CD4-positive, alpha-beta T cell treated with Interferon gamma for 1 hour (primary cell): ENCODE data around the gene SLC6A20.

Source experiments
- DNase-seq: peaks from one replicate; pipeline ENCODE4 v3.0.0-alpha.2; 2020

The SLC6A20 gene, protein sequence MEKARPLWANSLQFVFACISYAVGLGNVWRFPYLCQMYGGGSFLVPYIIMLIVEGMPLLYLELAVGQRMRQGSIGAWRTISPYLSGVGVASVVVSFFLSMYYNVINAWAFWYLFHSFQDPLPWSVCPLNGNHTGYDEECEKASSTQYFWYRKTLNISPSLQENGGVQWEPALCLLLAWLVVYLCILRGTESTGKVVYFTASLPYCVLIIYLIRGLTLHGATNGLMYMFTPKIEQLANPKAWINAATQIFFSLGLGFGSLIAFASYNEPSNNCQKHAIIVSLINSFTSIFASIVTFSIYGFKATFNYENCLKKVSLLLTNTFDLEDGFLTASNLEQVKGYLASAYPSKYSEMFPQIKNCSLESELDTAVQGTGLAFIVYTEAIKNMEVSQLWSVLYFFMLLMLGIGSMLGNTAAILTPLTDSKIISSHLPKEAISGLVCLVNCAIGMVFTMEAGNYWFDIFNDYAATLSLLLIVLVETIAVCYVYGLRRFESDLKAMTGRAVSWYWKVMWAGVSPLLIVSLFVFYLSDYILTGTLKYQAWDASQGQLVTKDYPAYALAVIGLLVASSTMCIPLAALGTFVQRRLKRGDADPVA

DNA sequence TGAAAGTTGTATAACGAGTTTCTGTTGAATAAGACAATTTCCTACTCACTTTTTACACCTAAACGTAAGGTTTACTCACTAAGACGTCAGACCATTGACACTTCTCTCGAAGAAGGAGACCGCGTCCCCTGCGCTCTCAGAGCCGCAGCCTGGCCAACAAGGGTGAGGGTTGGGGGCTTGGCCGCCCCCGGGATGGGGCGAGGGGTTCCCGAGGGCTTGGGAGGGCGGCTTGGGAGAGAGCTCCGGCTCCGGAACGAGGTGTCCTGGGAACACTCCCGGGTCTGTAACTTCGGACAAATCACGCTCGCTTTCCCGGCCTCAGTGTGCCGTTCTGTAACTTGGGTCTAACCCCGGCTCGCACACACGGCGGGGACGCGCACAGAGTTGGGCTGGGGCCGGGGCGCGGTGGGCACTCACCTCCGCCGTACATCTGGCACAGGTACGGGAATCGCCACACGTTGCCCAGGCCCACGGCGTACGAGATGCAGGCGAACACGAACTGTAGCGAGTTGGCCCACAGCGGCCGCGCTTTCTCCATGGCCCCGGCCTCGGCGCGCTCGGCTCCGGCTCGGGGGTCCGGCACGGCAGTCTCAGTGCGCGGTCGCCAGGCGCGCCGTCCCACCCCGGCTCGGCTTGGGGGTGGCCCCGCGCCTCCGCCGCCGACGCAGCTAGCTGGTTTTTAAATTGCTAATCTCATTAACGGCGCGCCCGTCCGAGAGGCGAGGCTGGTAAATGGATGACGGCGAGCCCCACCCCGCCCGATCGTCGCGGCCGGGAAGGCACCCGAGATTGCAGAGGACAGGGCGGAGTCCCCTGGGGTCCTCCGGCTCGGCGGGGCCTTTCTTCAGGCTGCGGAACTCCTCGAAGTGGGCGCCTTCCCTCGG lies at the start of gene SLC6A20:
SLC6A20 (minus strand) TSS at position 655 of the 884 bp plus-strand sequence; CDS start at position 538, 117 bp downstream.
- no peak for DNase-seq

DNA sequence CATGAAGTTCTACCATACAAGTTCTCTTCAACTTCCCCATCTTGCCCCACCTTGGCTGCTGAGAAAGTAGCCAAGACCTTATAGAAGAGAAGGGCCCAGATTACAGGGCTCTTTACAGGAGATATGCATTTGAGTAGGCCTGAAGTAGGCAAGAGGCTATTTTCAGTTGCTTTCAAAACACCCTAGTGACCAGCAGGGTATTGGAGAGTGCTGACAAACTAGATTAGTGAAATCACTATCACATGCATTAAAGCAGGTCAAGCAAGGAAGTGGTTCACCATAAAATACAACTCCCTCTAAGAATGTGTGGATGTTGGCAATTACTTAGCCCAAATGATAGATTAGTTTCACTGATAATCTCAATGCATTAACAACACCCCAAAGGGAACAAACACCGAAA lies 48.3 kb upstream of the SLC6A20 start:
- no peak for DNase-seq

DNA sequence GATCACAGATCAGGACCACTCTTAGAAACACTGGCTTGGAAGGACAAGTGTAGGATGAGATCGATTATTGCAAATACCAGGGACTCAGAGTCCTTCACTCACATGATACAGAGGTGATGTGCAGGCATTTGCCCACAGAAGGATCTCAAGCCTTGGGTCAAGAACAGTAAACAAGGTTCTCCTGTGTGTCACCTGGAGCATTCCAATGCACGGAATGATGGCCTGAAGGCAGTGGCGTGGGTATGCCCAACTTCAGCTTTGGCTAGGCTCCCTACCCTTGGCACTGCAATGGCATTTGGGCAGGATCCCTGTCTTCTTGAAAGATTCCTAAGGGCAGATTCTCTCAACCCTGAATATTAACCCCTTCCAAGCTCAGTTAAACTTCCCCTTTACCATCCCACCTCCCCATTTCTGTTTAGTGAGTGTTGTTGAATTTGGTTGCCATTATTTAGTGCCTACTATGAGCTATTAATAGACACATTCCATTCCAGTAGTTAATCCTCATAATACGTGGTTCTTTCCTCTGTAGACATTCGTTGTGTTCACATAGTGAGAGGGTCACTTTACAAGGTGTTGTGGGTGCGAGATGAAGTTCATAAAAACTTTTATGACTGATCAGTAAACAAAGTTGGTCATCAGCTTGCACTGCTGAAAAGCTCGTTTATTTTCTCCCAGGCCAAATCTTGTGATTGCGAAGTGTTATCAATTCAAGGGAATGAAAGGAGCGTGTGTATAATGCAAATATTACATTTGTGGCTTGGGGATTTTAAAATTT lies 46.7 kb upstream of the SLC6A20 start:
- DNase-seq, result no peak

DNA sequence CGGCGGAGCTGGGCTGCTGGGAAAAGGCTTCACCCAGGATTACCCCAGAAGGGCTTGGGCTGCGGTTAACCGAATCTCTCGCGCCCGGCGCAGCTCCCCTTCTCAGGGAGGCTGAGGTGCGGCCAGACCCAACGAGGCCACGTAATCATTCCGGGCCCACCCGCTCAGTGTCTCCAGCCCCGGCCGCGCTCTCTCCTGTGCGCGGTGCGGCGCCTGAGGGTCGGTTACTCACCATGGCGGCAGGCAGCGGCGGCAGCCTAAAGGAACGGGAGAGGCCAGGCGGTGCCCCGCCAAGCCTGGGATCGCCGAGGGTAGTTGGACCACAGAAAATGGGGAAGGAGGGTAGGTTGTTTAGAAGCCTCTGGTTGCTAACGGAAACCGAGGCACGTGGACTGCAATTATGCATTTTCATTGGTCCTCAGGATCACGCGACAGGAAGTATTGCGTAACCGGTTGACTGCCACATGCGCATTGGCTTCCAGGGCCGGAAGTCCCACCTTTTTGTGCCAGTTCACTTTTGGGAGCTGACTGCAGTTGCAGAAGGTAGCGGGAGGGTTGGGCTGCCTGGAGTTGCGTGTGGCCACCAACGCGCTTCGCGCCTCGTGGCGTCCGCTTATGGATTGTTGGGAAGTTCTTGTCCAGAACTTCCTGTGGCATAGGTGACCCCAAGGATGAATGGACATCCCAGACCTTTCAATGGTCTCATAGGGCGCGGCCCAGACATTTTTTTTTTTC lies 45.6 kb upstream of the SLC6A20 start, which contains the start of gene LZTFL1:
LZTFL1 (minus strand) TSS at position 363 of the 735 bp plus-strand sequence; CDS start at position 235, 128 bp downstream.
- peak; percentile 93 for DNase-seq

DNA sequence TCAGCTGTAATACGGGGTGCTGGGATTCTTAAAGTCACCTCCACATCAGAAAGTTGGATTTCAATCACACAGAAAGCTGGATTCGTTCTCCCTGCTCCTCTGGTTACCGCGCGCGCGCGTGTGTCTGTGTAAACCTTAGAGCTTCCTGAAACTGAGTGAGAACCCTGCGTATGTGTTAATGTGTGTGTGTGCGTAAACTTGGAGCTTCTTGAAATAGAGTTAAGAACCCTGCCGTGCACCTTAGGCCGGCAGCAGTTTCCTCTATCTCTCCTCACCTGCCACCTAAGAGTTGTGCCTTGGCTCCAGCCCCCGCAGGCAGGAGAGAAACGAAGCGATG lies 45.1 kb upstream of the SLC6A20 start:
- no peak for DNase-seq

DNA sequence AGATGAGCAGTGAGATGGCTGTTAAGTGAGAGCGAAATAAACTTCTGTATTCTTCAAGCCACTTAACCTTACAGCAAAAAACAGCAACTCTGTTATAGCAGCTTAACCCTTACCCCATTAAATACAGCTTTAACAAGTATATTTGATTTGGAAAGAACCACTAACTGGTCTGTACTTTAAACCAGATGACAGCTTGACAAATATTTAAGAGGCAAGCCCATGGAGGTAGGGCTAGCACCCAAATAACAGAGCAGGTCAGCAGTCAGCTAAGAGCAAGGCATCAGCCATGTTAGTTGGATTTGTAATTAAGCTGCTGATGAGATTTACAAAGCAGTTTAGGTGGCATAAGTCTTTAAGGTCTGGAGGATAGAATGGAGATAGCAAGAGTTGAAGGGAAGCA lies 42.1 kb upstream of the SLC6A20 start:
- DNase-seq, result no peak

DNA sequence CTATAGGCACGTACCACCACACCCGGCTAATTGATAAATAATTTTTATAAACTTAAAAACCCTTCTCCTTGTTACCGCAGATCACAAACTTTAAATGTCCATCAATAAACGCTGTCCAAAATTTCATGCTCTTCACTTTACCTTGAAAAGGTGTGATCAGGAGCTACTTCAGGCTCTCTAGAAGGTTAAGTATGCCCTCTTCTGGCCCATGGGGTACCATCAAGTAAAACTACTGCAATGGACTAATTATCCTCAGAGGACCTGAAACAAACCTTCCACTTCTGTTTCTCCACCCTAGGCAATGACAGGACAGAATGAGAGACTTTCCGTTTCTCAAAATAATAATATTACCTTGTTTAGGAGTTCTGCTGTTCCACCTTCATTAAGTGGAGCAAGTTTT lies 36.4 kb upstream of the SLC6A20 start:
- no peak for DNase-seq

DNA sequence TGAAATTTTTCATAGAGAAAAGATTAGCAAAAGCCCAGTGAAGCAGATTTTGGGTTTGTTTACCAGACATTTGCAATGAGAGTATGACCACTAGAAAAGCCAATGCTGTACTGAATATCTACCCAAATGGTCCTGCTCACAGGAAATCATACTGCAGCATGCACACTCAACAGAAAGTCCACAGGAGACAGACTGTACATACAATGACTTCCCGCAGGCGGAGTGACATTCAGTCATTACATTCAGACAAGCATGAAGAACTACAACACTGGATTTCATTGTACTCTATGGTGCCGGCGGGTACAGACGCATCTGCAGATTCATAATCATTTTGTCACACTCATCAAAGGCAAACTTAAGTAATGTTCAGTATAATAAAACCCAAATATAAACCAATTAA lies 33.8 kb upstream of the SLC6A20 start:
- DNase-seq, result no peak

DNA sequence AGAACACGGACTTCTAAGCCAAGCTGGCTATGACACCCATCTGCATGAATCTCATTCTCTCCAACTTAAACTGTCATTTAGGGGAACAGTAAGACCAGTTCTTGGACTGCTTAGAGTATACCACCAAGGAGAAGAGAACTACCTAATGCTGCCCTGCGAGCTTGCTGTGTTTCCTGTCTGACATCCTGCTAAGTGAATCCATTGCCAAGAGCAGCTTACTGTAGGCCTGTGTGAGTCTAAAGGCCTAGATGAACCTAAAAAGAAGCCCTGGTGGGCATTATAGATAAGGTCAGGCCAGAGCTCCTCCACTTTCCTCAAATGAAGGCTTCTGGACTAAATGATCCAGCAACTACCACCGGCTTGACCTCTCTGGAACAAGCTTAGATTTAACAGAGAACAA lies 30.6 kb upstream of the SLC6A20 start:
- no peak for DNase-seq

DNA sequence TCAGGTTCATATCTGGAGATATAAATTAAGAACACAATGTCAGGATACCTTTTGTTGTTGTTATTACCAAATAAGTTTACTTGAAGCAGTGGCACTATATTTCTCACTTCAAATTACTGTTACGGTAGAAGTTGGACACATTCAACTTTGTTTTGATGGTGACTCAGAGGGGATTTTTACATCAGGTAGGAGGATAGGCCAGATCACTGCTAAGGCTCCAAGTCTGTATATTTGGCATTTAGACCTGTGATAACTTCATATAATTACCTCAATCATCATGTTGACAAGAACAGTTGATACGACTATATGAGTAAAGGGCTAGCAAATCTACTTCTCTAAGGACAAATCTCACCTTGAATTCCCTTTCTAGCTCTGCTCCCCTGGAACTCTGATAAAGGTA lies 30.0 kb upstream of the SLC6A20 start:
- no peak for DNase-seq

DNA sequence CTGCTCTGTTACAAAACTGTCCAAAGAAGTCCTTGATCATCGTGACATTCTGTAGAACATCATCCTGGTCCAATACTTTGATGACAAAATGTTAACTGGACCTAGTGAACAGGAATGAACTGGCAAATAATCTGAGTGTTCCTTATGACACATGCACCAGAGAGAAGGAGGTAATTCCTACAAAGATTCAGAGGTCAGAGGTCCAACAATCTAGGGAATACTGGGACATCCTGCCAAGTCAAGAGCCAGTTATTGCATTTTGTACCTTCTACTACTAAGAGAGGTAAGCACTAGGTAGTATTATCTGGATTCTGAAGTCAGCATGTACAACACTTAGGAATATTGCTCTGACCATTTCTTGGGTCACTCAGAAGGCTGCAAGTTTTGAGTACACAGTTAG lies 24.8 kb upstream of the SLC6A20 start:
- DNase-seq, result no peak

DNA sequence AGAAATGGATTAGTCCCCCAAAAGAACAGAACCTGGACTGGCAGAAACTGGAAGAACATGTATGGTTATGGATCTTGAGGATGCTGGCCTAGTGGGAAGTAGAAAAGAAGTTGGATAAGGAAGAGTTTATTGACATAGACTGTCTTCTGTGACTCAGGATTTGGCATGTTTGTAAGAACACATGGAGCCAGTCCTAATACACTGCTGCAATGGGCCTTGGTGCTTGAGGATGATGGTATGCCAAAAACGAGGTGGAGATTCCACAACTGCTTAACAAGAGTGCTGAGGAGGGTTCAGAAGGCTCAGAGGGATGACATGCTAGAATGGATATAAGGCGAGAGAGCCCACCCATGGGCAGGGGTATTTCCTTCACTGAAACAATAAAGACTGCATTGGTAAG lies 23.2 kb upstream of the SLC6A20 start:
- no peak for DNase-seq

DNA sequence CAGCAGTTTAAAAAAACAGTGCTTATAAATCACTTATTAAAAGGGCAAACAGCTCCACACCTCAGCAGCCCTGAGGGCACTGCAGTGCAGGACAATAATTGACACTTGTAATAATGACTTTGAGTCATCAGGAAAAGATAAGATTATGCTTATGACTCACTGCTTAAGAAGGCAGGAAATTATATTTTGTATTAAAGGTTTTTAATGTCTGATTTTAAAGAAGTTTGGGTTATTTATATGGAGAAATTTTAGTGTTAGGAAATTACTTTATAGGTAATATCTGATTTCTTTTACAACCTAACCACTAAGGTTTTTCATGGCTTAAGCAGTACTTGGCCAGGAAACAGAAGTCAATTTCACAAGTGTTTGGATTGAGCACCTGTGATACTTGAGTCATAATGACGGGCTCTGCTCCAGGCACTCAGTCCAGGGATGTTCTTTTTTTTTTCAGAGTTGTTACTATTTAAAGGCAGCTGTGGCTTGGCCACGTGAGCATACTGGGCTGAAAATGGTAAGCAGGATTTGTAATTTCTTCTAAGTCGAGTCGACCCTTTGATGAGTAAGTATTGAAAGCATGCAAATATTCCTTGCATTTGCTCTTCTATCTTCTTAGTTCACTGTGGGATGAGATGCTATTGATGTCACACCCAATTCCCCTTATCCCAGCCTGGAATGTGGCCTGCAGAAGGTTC lies 21.6 kb upstream of the SLC6A20 start:
- no peak for DNase-seq

DNA sequence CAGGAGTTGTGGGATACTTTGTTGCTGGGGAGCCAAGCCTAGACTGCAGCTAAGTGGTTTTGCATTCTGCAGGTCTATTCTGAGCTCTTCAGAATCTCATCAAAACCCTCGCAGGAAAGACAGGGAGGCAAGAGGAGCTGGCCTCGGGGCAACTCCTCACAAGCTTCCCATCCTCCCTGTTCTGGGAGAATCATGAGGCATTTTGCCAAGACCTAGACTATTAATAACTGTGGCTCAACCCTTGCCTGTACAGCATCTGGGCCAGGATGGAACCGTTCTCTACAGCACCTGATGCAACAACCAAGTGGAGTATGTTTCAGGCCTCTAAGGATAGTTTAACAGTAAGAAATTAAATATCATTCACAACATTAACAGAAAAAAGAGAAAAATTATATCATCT lies 20.2 kb upstream of the SLC6A20 start:
- no peak for DNase-seq

DNA sequence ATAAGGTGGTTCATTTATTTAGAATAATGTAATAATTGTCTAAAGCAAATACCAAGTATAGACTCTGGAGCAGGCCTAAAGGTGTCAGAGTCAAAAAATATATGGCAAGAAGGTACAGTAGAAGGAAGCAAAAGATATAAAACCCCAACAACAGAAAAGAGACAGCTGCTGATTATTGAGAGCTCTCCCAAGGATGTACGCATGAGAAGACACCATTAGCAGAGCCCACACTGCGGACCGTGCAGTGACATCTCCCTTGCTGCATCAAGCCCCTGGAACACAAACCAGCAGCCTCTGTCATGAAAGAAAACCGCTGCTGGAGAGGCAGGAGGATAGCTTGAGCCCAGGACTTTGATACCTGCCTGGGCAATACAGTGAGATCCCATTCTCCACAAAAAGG lies 18.0 kb upstream of the SLC6A20 start:
- DNase-seq, result no peak

DNA sequence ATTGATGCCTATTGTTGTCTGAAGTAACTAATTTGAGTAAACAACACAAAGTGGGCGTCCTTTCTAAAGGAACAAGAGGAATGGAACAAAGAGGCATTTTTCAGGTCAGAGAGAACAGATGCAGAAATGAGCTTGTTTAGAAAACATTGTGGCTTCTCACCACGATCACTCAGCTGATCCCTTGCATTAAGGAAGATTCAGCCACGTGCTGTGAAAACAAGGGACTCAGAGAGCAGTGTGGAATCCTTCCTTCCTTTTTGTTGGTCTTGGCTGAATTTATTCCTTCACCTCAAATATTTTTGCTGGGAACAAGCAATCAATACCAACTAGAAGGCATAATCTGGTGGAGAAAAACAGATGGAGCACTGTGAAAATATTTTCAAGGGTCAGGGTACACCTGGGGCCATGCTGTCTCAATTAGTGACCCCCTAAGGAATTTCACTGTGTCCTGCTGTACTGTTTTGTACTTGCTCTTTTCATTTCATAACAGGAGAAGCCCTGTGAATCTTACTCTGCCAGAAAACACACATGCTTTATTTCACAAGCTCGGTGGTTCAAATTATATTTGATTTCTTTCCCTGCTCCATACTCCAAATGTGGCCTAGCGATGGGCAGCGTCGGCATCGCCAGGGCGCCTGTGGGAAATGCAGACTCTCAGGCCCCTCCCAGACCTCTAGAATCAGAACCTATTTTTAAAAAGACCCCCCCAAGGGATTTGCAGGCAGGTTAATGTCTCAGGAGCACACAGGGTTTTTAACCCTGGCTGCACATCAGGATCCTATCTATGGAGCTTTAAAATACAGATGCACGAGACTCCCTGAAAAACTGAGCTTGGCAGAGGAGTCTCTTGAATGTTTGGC lies 11.6 kb upstream of the SLC6A20 start:
- DNase-seq, result no peak

DNA sequence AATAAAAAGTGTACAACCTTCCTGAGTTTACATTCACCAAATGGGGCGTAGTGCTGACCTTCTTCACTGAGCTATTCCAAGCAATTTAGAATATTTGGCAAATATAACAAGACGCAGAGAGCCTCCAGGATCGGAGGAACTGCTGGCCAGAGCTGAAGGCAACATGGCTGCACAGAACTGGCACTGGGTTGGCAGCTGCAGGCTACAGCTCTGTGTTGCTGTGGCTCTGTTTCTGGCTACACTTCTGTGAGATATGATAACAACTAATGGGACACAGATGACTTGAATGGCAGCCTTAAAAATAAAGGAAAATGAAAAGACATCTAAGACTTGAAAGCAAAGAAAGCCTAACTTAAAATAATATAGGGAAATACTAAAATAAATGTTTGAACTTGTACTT lies 10.8 kb upstream of the SLC6A20 start:
- no peak for DNase-seq

DNA sequence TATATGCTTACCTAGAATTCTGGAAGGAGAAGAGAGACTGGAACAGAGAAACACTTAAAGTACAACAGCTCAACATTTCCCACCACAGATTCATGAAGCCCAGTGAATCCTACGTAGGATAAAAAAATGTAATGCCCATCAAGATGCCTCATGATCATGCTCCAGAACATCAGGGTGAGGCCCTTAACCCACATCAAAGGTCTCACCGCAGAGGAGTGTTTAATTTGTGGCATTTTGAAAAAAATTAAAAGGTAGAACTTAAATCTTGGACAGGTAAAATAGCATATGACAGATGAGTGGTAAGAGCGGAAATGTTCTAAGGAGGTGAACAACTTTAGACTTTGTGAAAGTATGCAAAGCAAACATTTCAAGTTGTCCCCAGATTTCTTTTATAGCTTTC lies 9.7 kb upstream of the SLC6A20 start:
- DNase-seq, result no peak

DNA sequence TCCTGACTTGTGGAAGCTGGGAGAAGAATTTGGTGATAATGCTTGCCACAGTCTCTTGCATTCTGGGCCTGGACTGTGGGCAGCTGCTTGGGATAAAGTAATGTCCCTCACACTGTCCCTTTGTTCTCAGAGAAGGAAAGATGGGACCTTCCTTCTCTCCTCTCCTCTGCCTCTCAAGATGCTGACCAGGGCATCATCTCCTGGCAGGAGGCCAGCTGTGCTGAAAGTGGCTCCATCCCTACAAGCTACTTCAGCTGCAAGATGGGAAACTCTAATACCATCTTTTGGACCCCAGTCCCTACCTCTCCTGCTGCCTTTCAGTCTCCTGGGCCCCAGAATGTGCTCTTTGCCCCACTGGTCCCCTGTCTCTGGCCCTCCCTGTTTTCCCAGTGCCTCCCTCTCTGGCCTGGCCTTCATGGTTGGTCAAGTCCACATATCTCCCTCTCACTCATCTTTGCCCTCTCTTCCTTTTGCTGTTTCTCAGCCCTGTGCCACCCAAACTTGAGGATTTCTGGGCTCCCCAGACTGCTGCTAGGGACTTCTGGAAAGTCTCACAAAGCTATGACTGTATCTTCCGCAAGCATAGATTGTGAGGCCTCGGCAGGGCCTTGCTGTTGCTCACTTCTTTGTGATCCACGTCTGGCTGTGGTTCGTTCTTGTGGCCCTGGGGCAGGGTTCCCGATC lies 7.1 kb upstream of the SLC6A20 start:
- no peak for DNase-seq

DNA sequence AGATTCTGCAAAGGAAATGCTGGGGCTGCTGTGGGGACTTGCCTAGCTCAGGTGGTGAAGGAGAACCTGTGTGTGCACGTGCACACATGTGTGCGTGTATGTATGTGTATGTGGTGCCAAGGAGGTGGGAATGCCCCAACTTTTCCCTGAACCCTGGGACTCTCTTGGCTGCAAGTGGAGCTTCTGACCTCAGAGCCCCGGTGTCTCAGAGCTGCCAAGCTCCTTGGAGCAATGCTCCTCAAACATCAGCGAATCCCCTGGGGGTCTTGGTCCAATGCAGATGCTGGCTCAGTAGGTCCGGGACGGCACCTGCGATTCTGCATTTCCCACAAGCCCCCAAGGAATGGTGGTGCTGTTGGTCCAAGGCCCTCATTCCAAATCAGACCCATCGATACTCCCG lies 5.8 kb upstream of the SLC6A20 start:
- DNase-seq, result no peak
